Right lobe of liver (tissue), 6 donors: Measurements from ENCODE around the gene SCMH1. TPM values are rescaled to one million over a fixed set of nuclear protein-coding genes. Genes with fewer than 3 reads are reported as not detected.
A peak's percentile ranks its signal among the peaks of the same experiment; 100 is the strongest.

Source experiments
- ATAC-seq, 4 donors: fragments of 200-7000 bp; cut with Tn5 transposase; one replicate each; pipeline ENCODE4 v1.9.1; 2020; ENCODE audit warnings: mild to moderate bottlenecking in 4 of 4, moderate library complexity in 4 of 4
- DNase-seq, 3 donors: peaks; one replicate each; pipeline ENCODE4 v3.0.0-alpha.2; 2020
- H3K27ac ChIP-seq, 3 donors: fragments of 200-600 bp; one replicate each; pipeline ENCODE4 v1.8.0; 2022
- H3K27me3 ChIP-seq, 2 donors: fragments of 200-600 bp; one replicate each; pipeline ENCODE4 v1.8.0; 2022
- H3K36me3 ChIP-seq, 4 donors: fragments of 200-600 bp; sonication (generic) in 1 of 4; one replicate each; pipeline versions ENCODE4 v1.5.1 to v1.8.0; 2017 to 2022; ENCODE audit warnings: control low read depth in 1 of 4
- H3K4me1 ChIP-seq, 4 donors: fragments of 200-600 bp; sonication (generic) in 1 of 4; one replicate each; pipeline versions ENCODE4 v1.5.1 to v1.8.0; 2017 to 2022; ENCODE audit warnings: control low read depth in 1 of 4
- H3K4me3 ChIP-seq, 3 donors: fragments of 200-600 bp; one replicate each; pipeline ENCODE4 v1.8.0; 2022
- H3K9me3 ChIP-seq, 4 donors: fragments of 200-600 bp; sonication (generic) in 1 of 4; one replicate each; pipeline versions ENCODE4 v1.5.1 to v1.8.0; 2017 to 2022; ENCODE audit warnings: control low read depth in 1 of 4
- POLR2A ChIP-seq: fragments of 450-650 bp; IDR thresholded peaks from one replicate; pipeline ENCODE4 v1.6.1; 2017; ENCODE audit warnings: antibody characterized with exemption, mild to moderate bottlenecking
- WGBS: methylation state at CpG from one replicate; pipeline ENCODE4 v1.1.6; 2018; ENCODE audit warnings: low coverage, low lambda C conversion rate; ENCODE audit not compliant: insufficient coverage; ENCODE audit errors: missing lambda C conversion rate; 5-methylcytosine and 5-hydroxymethylcytosine counted together
- intact Hi-C, 2 donors: fragments of 100-400 bp; cut with DNase I; formaldehyde crosslinking; loops; one replicate each; pipeline versions ENCODE4 v1.11.2 to v1.14.1; 2022
- total RNA-seq, 6 experiments: library from RNA; depleted of rRNA in 2 of 6; stranded (reverse); fragments of >200 nt in 2 of 6; fragmentation: NEBNext Ultra II Directional in 3 of 6; extraction: Animal tissue kit (Norgen Biotek cat#: 25700) in 3 of 6; gene quantifications; one replicate each; pipeline versions ENCODE4 v1.1.0 to v1.2.4, GENCODE V29; 2016 to 2023
- TF ChIP-seq, protein P1 (sequence below), 4 donors: fragments of 200-600 bp in 3 of 4; fragments of 450-650 bp in 1 of 4; IDR thresholded peaks; one replicate each; pipeline versions ENCODE4 v1.5.1 to v1.8.0; 2016 to 2022; ENCODE audit warnings: antibody characterized with exemption in 4 of 4, mild to moderate bottlenecking in 2 of 4
- donor health status: DM: no; HTN: yes; CAD: no.
- donor health status: DM: no; HTN: no; CAD: no.
- donor health status: DM: no; HTN: no; CAD: no.
- donor health status: DM: no; HTN: yes; CAD: no.
- donor health status: DM: no; HTN: yes; CAD: no.

Gene SCMH1
- total RNA-seq, 6 experiments from 2014 or later, result 6.6 to 16.9 (median 13.1) TPM

DNA sequence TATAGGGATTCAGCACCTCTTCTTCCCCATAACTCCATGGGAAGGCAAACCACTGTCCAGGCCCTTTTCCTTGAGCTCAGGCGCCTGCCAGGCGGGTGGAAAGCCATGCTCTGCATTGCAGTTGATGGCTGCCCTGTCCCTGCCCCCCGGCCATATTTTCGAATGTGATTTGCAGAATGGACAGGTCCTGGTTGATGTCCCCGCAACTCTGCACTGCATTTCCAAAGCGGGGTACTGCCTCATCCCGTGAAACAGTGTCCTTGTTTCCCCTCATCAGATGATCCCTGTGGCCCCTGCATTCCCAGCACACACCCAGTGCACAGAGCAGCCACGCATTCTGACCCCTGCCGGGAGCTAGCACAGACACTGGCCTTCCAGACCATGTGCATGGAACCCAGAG, 33.7 kb upstream of the SCMH1 start:
- Histone ChIP-seq H3K27me3 (no peaks in the 10 kb centered on the region), H3K9me3 (no peaks in the 10 kb centered on the region), H3K4me1 (no peaks in the 10 kb centered on the region), H3K27ac (no peak overlapping the region), H3K36me3 (no peaks in the 10 kb centered on the region), H3K4me3 (no peak overlapping the region)
- no peak for ATAC-seq
- no peak for DNase-seq
- 47% methylated on average over 3 of the region's 9 CpGs for WGBS
- intact Hi-C loops, result no loop called here
- TF ChIP-seq, protein P1, sequence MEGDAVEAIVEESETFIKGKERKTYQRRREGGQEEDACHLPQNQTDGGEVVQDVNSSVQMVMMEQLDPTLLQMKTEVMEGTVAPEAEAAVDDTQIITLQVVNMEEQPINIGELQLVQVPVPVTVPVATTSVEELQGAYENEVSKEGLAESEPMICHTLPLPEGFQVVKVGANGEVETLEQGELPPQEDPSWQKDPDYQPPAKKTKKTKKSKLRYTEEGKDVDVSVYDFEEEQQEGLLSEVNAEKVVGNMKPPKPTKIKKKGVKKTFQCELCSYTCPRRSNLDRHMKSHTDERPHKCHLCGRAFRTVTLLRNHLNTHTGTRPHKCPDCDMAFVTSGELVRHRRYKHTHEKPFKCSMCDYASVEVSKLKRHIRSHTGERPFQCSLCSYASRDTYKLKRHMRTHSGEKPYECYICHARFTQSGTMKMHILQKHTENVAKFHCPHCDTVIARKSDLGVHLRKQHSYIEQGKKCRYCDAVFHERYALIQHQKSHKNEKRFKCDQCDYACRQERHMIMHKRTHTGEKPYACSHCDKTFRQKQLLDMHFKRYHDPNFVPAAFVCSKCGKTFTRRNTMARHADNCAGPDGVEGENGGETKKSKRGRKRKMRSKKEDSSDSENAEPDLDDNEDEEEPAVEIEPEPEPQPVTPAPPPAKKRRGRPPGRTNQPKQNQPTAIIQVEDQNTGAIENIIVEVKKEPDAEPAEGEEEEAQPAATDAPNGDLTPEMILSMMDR (IDR thresholded peaks at IDR 0.05), result no peak

DNA sequence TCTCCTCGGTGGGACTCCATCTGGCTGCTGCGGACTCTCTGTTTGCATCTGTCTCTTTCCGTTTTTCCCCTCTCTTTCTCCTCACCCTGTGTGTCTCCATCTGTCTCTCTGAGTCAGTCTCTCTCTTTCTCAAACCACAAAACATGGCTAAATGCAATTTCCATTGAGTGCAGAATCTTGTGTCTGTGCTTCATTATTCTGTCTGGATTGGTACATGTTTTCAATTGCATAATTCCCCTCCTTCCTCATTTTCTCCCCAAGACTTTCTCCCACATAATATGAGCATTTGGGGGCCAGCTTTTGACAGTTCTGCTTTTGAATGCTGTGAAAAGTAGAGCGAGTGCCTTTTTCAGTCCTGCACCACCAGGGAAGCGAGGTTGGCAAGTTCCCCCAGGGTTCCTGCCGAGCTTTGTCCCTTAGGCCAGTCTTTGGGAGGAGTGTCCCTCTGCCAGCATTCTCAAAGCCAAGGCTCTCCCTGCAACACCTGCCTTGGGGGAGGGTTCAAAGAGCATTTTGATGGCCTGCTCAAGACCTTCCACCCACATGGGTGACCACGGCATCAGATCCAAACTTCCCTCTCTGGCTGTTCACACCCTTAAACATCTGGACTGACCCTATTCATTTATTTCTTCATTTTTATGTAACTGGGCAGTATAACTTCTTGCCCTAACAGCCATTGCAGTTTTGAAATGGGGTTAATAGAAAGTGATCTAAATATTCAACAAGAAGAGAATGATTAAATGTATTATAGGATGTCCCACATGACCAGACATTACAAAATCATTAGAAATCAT, 32.8 kb upstream of the SCMH1 start:
- H3K4me3 ChIP-seq, result no peak overlapping the region
- peak in 3 of 4 donors; percentile 32 to 47 (median 43) for ATAC-seq
- no peaks in the 10 kb centered on the region for H3K4me1 ChIP-seq
- no peak for DNase-seq
- TF ChIP-seq, protein P1 (IDR thresholded peaks at IDR 0.05), result no peak
- no peak for TF ChIP-seq POLR2A
- 57% methylated on average over 7 of the region's 7 CpGs for WGBS
- intact Hi-C loops, result loop anchor here in 1 of 2 donors (5.0 kb wide), 1 partner anchor 142 kb away; no protein-coding TSS in a partner anchor
- no peaks in the 10 kb centered on the region for H3K9me3 ChIP-seq
- no peak overlapping the region for H3K27ac ChIP-seq
- no peaks in the 10 kb centered on the region for H3K27me3 ChIP-seq
- no peaks in the 10 kb centered on the region for H3K36me3 ChIP-seq

DNA sequence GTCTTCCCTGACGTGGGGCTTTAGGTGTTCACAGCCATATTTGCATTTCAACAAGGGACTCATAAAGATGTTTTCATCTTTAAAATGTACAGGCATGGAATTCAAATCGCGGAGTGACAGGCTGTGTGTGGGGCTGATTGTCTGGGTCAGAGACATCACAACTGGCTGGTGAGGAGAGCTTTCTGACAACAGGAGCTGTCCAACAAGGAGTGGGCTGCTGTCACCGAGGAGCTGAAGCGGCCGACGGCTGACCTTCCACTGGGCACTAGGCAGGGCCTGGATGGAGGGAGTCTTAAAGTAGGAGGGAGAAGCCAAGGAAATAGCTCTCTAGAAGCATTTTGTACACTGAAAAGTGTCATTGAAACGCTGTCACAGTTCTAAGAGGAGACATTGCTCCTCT, 30.5 kb upstream of the SCMH1 start:
- DNase-seq (no peak), ATAC-seq (no peak)
- 64% methylated on average over 3 of the region's 8 CpGs for WGBS
- Histone ChIP-seq H3K27ac (no peak overlapping the region), H3K4me1 (peaks cover 0 to 3% (median 0%) of the 10 kb centered on the region in 4 donors), H3K4me3 (no peak overlapping the region), H3K27me3 (no peaks in the 10 kb centered on the region), H3K9me3 (no peaks in the 10 kb centered on the region), H3K36me3 (no peaks in the 10 kb centered on the region)
- intact Hi-C loops, result loop anchor here in 1 of 2 donors (5.0 kb wide), 1 partner anchor 145 kb away; no protein-coding TSS in a partner anchor
- no peak for TF ChIP-seq POLR2A
- TF ChIP-seq, protein P1 (IDR thresholded peaks at IDR 0.05), result no peak

DNA sequence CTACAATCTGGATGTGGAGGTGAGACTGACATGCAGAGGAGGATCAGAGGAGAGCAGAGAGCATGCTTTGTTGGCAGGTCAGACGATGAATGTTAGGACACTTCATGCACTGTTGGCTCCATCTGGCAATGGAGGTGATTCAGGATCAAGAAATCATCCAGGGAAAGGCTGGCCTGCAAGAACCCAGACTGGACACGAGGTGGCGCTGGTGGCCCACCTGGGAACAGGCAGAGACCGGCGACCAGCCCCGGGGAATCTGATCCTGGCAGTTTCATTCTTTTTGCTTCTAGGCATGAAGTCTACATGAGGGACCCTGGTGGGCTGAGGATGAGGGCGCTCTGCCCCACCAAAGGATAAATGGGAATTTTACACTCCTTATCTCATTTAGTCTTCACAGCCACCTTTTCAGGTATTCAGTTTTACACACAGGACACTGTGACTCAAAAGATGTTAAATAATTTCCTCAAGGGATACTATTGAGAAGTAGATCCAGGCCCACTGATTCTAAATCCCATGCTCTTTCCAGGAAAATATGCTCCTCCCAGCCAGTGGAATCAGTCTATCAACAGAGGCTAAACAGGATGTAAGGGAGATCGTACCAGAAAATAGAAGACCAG, 26.2 kb upstream of the SCMH1 start:
- peak; percentile 77 to 84 (median 81) for DNase-seq
- 19% methylated on average over 5 of the region's 8 CpGs for WGBS
- H3K4me1 ChIP-seq, result peaks cover 0 to 3% (median 0%) of the 10 kb centered on the region in 4 donors
- ATAC-seq, result peak; percentile 96 to 99 (median 98)
- no peak overlapping the region for H3K4me3 ChIP-seq
- H3K27me3 ChIP-seq, result no peaks in the 10 kb centered on the region
- TF ChIP-seq, protein P1 (IDR thresholded peaks at IDR 0.05), result peak; percentile 94 to 100 (median 98)
- no peak for TF ChIP-seq POLR2A
- H3K9me3 ChIP-seq, result no peaks in the 10 kb centered on the region
- no peak overlapping the region for H3K27ac ChIP-seq
- intact Hi-C loops, result no loop called here
- no peaks in the 10 kb centered on the region for H3K36me3 ChIP-seq
